ENCODE results near the gene UBXN2A.

UBXN2A gene, protein sequence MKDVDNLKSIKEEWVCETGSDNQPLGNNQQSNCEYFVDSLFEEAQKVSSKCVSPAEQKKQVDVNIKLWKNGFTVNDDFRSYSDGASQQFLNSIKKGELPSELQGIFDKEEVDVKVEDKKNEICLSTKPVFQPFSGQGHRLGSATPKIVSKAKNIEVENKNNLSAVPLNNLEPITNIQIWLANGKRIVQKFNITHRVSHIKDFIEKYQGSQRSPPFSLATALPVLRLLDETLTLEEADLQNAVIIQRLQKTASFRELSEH

DNA sequence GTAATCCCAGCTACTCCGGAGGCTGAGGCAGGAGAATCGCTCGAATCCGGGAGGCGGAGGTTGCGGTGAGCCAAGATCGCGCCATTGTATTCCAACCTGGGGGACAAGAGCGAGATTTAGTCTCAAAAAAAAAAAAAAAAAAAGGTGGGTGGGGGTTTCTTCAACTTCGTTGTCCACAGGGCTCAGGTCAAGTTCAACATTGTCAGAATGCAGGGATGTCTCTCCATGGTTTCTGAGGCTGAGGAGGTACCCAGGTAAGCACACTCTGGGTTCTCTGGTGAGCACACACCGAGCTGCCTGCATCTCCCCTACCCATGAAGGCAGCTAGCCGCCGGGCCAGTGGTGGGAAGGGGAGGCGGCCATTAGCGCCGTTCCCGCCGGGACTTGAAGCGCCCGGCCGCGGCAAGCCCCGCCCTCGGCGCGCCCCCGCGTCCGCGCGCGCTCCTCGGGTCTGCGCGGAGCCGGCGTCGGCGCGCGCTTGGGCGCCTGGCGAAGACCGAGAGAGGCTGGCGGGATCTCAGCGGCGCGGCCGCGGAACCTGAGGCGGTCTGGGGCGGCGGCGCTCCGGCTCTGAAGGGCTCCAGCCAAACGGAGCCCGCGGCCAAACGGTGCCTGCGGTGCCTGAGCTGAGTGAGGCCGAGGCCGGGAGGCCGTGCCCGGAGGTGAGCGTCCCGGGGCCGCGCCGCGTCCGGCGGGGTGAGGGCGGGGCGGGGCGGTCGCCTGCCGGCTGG lies at the start of gene UBXN2A:
Gene UBXN2A, plus strand, starts transcription at position 477 of the 731 bp plus-strand sequence. CDS start 17,852 bp downstream, outside the sequence.
- peak; percentile 63 for DNase-seq

DNA sequence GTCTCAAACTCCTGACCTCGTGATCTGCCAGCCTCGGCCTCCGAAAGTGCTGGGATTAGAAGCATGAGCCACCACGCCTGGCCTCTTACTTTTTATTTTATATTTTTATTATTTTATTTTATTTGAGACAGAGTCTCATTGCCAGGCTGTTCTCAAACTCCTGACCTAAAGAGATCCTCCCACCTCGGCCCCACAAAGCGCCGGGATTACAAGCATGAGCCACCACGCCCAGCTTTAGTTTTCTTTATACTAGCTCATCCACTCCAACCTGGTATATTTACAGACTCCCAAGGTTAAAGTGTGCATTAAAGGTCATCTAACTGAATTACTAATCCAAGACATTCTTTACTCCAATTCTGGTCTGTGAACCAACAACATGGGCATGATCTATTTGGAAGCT lies 40.1 kb upstream of the UBXN2A start:
- no peak for DNase-seq

DNA sequence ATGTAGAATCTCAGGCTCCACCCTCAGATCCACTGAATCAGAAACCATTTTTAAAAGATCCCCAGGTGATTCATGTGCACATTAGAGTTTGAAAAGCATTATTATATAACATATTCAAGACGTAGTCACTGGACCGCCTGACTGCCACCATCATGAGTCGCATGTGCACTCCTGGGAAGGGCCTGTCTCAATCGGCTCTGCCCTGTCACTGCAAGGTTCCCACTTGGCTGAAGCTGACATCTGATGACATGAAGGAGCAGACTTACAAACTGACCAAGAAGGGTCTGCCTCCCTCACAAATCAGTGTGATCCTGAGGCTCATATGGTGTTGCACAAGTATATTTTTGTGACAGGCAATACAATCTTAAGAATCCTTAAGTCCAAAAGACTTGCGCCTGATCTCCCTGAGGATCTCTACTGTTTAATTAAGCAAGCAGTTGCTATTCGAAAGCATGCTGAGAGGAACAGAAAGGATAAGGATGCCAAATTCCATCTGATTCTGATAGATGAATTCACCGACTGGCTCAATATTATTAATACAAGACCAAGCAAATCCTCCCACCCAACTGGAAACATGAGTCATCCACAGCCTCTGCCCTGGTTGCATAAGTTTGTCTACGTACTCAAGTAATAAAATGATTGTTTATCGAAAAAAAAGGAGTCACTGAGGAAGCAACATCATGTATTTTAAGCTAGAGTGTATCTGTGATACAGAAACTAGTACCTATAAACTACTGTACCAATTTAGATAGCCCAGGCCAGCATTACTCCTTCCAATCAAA lies 39.5 kb upstream of the UBXN2A start:
- DNase-seq, result no peak

DNA sequence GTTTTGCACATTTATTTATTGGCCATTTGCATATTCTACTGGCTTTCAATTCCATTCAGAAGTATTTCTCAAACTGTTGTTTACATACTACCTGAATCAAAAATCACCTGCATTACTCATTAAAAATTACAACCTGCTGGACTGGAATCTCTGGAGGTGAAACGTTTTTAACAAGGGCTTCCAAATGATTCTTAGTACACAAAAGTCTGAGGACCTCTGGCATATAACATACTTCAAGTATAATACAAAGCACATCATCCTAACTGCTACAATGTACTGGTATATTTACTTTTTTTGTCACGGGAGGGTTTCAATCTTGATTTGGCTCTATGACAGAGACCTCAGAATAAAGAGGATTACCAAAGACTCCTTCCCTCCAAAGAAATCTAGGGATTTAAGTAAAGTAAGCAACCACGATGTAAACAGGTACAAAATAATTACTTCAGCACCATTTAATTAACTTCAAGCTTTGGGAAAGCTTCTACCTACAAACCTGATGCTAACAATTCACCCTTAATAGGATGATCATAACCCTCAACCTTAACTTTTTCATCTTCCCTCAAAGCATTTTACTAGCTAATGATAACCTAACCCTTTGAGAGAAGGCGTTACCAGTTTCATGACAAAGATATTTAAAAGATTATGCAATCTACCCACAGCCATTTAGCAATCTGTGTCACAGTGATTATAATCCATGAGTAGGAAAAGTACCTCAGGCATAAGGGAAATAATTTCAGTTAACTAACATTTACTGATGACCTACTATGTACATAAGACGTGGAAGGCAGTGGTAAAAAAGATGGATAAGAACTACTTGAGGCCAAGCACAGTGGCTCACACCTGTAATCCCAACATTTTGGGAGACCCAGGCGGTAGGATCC lies 38.1 kb upstream of the UBXN2A start:
- DNase-seq, result peak; percentile 3

DNA sequence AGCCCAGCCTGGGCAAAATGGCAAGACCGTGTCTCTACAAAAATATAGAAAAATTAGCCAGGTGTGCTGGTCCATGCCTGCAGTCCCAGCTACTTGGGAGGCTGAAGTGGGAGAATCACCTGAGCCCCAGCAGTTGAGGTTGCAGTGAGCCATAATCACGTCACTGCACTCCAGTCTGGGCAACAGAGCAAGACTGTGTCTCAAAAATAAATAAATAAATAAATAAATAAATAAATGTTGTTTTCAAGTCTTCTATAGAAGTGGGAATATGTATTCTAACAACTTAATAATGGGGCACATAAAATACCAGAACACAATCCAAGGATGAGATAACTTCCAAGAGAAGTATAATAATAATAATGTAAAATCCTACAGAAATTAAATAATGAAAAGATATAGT lies 37.2 kb upstream of the UBXN2A start:
- DNase-seq, result no peak

DNA sequence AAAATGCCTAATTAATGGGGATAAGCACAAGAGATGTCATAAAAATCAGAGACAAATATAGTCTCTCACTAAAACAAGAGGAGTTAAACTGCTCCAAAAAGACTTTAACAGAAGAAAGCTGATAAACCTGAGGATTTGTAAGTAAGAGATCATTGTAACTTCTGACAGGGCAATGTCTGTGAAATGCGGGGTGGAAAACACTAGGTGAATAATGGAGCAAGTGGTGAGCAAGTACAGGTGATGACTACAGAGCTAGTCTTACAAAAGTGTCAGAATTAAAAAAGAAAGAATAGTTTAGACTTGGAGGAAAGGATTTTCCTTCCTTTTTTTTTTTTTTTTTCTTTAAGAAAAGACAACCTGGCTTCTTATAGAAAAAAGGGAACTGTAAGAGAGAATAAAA lies 36.0 kb upstream of the UBXN2A start:
- DNase-seq, result no peak

DNA sequence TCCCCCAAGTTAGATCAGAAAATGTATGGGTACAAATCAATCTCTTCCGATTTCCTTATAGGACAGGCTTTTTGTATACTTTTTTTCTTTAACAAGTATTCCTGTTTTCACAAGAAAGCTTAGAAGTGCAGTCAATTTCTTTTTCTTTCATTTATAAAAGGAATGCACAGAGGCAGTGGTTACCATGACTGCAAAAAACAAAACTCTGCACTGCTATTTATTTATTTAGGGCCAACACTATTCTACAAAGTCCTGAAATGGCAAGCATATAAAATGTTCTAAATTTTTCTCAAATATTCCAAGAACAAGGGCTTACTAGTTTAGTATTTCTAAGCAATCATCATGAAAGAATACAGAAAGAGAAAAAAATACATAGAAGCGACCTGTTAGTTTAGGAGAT lies 35.6 kb upstream of the UBXN2A start:
- no peak for DNase-seq

DNA sequence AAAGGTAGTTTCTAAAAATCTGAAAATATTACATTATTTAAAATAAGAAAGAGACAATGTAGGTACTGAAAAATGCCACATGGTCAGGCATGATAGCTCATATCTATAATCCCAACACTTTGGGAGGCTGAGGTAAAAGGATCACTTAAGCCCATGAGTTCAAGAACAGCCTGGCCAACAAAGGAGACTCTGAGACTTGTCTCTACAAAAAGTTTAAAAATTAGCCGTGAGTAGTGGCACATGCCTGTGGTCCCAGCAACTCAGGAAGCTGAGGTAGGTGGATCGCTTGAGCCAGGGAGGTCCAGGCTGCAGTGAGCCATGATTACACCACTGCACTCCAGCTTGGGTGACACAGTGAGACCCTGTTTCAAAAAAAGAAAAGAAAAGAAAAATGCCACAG lies 35.1 kb upstream of the UBXN2A start:
- DNase-seq, result no peak

DNA sequence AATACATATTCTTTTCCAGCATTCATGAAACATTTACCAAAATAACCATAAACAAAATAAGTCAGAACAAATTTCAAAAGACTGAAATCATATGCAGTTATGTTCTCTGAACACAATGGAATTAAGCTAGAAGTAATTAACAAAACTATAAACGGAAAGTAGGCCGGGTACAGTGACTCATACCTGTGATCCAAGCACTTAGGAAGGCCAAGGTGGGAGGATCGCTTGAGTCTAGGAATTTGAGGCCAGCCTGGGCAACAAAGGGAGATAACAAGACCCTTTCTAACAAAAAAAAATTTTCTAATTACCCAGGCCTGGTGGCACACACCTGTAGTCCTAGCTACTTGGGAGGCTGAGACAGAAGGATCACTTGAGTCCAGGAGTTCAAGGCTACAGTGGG lies 28.2 kb upstream of the UBXN2A start:
- no peak for DNase-seq

DNA sequence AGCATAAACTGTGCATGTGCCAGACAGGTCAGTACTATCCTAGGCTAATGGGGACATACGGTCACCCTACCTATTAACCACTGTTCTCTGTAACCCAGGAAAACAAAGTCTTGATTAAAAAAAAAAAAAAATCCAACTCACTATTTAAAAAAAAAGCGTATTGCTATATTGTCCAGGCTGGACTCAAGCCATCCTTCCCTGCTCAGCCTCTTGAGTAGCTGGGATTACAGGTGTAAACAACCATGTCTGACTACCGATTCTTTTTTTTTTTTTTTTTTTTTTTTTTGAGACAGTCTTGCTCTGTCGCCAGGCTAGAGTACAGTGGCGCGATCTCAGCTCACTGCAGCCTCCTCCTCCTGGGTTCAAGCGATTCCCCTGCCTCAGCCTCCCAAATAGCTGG lies 24.9 kb upstream of the UBXN2A start:
- DNase-seq, result no peak

DNA sequence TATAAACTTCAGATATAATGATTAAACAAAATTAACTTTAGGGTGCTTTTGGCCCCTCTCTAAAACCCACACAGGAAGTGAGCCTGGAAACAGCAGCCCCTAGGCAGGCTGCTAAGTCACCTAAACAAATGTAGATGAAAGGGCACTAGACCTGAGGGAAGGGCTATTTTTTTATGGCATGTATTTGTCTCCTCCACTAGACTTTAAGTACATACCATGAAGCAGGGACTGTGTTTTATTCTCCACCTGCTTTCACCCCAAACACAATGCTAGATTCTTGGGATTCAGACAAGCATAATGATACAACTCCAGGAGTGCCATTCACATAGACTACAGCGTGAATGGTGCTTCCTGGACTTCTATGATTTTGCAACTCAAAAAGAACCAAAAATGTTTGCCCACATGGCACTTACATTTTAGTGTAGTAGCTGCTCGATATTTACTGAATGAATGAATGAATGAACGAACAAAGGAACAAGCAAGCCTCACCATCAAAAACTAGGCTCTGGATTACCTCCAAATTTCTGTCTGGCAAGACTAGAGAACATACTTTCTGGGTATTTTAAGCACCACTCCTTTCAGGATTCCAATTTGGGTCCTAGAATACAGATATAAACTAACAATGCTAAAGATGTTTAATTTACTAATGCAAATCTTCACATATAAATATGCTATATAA lies 23.4 kb upstream of the UBXN2A start:
- DNase-seq, result peak; percentile 2

DNA sequence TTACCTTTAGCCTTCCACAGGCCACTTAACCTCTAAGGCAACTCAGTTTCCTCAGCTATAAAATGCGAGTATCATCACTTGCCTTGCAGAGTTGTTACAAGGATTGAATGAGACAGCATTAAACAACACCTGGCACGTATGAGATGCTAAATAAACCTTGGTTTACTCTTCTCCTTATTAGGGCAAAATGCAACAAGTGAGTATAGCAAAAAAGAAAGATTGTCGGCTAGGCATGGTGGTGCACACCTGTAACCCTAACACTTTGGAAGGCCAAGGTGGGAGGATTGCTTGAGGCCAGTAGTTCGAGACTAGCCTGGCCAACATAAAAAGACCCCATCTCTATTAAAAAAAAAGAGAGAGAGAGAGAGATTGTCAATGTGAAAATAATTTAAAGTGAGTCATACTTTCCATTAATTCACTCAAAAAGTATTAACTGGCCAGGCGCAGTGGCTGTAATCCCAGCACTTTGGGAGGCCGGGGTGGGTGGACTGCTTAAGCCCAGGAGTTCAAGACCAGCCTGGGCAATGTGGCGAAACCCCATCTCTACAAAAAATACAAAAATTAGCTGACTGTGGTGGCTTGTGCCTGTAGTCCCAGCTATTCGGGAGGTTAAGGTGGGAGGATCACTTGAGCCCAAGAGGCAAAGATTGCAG lies 21.3 kb upstream of the UBXN2A start:
- DNase-seq, result no peak

DNA sequence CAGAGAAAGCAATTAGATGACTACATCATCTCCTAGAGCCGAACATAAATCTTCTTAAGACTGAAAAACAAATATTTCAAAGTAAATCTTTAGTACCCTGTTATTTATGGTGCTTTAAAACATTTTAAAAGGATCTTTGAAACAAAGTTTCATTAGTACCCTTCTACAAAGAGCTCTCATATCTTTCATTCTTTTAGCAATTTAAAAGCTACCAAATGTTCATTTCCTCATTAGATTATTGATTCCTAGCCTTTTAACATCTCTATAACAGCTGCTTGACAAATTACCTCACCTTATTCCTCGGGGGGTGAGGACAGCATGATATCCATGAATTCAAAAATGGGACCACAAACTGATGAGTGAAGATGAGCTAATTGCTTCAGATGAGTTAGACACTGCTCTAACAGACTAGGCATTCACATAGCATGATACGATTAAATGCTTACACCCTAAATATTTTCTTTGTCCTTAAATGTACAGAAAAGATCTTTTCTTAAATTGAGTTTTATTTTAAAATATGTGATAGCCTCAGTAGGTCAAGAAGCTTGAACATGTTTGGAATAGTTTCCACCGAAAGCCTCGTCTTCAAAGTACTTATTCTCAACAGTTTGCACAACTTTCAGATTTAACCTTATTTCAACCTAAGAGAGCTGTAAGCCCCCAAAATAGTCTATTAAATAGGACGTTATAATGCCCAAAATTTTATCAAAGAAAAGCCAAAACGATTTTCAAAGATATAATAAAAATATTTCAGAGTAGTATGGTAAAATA lies 15.5 kb upstream of the UBXN2A start:
- DNase-seq, result no peak

DNA sequence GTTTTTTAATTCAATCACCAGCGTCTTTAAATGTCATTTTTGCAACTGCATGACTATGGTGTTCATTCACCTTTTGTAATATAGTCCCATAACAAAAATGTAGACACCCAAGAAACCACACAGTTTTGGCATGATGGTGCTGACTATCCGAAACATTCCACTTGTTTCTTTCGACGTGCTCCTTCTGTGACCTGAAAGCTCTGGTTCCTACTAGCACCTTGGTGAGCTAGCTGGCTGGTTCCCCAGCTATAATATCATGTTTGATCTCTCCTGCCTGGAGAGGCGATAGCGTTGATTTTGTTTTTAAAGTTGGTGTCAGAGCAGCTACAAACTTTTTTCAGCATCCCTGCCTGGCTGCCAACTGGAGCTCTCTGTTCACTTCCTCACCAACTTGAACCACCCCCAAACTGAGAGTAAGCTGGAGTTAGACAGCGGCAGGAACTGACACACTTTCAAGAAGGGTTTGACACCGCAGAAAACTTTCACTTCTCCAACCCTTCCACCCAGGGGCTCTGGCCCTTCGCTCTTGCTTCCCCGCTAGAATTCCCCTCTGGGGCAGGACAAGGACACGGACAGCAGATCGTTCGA lies 14.5 kb upstream of the UBXN2A start:
- no peak for DNase-seq

DNA sequence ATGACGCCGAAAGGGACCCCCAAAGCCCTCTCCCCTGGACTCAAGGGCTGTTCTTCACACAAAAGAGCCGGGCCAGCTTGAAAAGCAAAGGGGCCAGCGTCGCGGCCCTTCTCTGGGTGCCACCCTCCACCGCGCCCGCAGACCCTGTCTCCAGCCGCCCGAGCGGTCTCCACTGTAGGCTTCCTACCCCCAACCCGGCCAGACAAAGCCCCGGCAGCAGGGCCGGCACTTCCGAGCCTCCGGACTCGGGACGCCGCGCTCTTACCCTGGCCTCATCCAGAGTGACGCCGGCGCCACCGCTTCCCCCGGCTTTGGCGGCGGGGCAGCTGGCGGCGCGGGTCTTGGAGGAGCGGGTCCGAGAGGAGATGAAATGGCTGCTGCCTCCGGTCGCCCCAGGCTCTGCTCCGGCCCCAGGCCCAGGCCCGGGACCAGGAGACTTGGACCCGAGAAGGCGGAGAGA lies 13.9 kb upstream of the UBXN2A start:
- DNase-seq, result no peak

DNA sequence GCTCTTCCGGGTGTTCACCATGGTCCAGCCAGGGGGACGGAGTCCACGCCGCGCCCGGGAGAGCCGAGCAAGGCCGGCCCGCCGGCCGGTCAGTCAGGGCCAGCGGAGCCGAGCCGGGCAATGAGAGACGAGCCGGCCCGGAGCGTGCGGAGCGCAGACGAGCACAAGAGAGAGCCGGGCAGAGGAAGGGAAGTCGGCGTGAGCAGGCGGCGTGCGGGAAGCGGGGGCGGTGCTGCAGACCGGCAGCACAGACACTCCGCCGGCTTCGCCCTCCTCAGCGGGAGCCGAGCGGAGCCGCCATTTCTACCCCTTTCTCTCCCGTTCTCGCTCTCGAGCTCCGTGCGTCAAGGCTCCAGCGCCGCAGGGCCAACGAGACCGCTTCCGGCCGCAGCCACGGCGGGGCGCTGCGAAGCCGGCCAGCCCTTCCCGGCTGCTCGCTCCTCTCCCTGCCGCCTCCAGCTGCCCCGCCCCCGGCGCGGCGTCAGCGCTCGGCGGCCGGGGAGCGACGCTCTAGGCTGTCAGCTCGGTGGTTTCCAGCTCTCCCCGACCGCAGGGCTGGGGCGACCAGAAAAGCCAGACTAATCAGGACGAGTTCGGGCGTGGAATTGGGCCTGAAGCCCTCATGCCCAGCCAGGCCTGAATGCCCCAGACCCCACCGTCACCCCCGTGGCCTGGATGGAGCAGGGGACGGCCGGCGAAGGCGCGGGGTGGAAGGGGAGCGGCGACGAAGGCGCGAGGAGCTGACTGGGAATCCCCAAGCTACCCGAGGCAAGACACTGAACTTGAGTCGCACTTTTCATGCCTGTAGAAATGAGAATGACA lies 13.3 kb upstream of the UBXN2A start, which contains the start of gene ATAD2B:
Gene ATAD2B, minus strand, starts transcription at position 374 of the 822 bp plus-strand sequence. Its CDS starts 353 bp downstream, at position 21.
- peak; percentile 91 for DNase-seq

DNA sequence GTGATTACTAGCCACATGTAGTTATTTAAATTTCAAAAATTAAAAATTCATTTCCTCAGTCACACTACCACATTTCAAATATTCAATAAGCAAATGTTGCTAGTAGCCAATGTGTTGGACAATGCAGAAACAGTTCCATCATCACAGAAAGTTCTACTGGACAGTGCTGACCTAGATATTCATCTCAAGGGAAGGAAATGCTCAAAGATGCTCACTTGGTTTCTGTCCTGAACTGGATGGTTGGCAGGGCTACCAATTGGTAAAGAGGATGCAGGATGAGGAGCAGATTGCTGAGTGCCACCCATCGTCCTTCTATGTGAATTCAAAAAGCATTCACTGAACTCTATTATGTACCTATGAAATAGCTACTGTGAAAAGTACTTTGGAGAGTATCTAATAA lies 6.0 kb upstream of the UBXN2A start:
- no peak for DNase-seq

DNA sequence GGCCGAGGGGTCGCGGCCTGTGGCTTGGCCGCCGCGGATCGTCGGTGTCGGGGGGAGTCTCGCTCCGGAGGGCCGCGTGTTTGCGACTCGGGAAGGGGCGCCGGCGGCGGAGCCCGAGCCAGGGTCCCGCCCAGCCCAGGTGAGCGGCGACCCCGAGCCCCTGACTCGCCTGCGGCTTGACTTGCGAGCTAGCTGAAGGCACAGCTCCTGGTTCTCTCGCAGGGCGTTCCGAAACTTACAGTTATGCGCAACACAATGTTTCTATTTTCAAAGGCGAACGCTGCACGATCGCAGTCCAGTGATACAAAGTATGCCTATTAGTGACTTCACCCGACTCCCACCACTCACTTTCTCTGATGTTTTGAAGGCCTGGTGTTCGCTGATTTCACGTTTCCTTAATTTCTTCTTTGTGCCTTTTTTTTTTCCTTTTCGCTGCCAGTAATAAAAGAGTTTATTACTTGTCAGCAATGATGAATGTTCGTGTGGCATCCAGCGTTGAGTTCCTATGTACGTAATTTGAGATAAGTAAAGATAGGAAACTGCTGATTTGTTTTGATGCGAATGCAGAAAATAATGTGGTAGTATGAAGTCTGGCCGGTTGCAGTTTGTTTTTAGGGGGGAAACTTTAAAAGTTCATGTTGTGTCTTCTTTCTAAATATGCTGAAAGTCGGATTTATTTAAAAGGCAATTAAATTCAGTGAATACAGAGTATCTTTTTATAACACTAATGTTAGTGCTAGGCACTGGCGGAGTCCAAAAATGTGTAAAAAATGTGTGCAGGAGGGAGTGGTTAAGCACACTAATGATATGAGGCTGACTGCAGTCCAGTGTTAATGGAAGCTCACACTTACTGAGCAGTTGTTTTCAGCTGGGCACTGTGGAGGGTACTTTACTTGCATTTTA lies 706 bp downstream of the UBXN2A start:
- DNase-seq, result no peak
